GM12865 (cell line): ENCODE data around the gene AURKAIP1.

Experiments used
- DNase-seq: peaks from one replicate; pipeline ENCODE4 v3.0.0; 2010; ENCODE audit warnings: low read depth
- H3K4me3 ChIP-seq: 2 replicates; pipeline ENCODE4 v1.5.1; 2011; ENCODE audit warnings: mild to moderate bottlenecking, low read depth, low read length, control low read depth
- CTCF ChIP-seq: IDR thresholded peaks from 2 replicates; pipeline ENCODE4 v1.5.1; 2011; ENCODE audit warnings: low read length, control low read depth, low read depth, inconsistent platforms; ENCODE audit not compliant: insufficient read depth; ENCODE audit errors: missing control alignments

The AURKAIP1 gene

GRCh38 chr1:1353389-1354151 is 21.4 kb downstream of the AURKAIP1 start:
- no peak for DNase-seq
- no peak overlapping the region for H3K4me3 ChIP-seq
- TF ChIP-seq CTCF: no peak

GRCh38 chr1:1352786-1353388 is 22.1 kb downstream of the AURKAIP1 start:
- TF ChIP-seq CTCF: no peak
- no peak for DNase-seq
- no peak overlapping the region for H3K4me3 ChIP-seq

DNA sequence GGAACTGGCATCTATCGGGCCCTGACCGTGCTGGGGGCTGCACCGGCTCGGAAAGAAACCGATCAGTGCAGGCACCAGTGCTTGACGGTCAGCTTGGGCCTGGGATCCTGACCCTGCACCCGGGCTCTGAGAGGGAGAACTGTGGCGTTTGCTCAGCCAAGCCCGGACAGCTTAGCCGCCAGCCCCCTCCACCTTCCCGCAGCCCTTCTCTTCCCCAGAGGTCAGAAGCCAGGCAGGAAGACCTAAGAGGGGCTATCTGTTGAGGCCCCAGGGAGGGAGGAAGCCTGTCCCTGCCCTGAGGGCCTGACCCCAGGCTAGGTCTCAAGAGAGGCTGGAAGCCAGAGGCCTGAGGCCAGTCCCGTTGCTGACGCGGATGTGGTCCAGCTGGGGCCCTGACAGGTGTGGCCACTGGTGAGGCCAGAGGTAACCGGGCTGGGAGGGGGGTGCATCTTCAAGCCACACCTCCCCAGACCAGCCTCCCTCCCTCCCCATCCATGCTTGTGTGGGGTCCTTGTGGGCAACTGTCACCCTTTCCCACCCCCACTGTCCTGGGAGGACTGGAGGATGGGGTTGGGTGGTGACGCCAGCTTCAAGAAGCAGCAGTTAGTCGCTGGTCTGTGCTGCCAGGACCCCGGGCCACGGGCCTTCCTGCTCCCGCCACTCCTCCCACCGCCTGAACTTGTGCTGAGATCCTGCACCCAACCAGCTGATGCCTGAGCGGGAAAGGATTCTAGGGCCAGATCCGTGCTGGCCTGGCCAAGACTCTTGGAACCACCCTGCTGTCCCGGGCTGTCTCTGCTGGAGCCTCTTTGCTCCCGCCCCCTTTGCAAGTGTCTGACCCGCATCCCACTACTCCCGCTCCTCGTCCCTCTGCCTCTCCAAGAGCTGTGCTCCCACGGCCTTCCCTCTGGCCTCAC is 23.2 kb downstream of the AURKAIP1 start:
- no peak for DNase-seq
- no peak overlapping the region for H3K4me3 ChIP-seq
- TF ChIP-seq CTCF: no peak

- peak; percentile 56 for TF ChIP-seq CTCF
- DNase-seq: peak; percentile 79
- peak within 1 kb of the TSS; percentile 77 for H3K4me3 ChIP-seq
These were observed 25.6 kb downstream of the AURKAIP1 start, which contains the start of gene DVL1 for GRCh38 chr1:1349256-1350012. Gene DVL1 (minus strand): TSS chr1:1349418. CDS start chr1:1349065, 353 bp downstream.

DNA sequence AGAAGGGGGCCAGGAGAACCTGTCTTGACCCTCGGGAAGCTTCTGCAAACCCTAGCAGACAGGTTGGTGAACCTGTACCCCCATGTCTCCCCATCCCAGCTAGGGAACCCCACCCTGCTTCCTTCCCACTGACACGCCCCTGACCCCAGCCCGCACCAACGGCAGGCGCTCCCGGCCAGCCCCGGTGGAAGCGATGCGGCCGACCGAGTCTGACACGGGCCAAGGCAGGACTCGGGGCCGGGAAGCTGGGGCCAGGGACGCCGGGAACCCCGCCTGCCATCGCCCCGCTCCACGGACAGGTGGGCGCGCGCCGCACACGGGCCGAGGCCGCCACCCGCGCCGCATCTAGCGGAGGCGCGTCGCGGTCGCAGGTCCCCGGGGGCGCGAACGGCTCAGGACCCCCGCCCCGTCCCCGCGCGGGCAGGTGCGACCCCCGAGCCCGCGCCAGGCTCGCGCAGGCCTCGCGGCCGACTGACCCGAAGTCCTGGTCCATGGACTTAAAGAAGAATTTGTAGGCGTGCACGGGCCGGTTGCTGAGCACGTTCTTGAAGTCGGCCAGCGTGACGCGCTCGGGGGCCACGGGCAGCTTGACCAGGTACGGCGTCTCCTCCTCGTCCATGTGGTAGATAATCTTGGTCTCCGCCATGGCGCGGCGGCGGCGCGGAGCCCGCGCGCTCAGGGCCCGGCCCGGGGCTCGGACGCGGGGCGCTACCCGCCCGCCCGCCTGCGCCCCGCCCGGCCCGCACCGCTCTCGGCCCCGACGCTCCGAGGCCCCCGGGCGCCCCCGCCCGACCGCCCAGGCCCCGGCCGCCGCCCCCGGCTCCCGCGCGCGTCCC is 26.4 kb downstream of the AURKAIP1 start:
- H3K4me3 ChIP-seq: peak overlapping the region; percentile 77
- no peak for TF ChIP-seq CTCF
- peak; percentile 49 for DNase-seq
